HTR-8/SVneo (cell line): ENCODE measurements around the gene ZNF217.
"Not testable (repeated sequence)": the region's sequence is repeated elsewhere in the genome, so short reads cannot be mapped to it uniquely, and the experiment has no call there.

Source experiments
- DNase-seq: peaks from one replicate; pipeline ENCODE4 v3.0.0; 2011; ENCODE audit warnings: low spot score, mixed read lengths; ENCODE audit not compliant: insufficient read length
- FAIRE-seq: peaks from 2 replicates; lab custom pipeline; 2011; peaks lifted over from hg19 to GRCh38; lab: Jason Lieb, UNC

Gene ZNF217

DNA sequence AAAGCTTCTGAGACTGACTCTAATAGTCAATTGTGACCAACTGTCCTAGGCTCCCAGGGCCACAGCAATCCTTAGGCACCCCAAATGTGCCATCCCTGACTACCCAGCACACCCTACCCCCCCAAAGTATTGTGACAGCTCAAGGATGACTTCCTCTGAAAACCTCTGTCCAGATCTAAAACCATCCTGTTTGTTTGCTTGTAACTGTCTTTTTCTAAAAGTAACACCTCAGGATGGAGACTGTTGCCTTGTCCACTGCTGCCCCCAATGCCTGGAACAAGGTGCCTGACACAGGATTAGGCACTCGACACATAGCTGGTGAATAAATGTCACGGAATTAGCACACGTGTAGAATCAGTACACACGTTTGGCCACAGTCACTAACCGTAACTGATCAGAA is 7.7 kb downstream of the ZNF217 start:
- peak; percentile 28 for FAIRE-seq
- DNase-seq, result not testable (repeated sequence)

- not testable (repeated sequence) for FAIRE-seq, DNase-seq
Observed at GRCh38 chr20:53585004-53585569, 8.6 kb downstream of the ZNF217 start.

- not testable (repeated sequence) for FAIRE-seq, DNase-seq
Observed at GRCh38 chr20:53584550-53584913, 9.1 kb downstream of the ZNF217 start.

GRCh38 chr20:53583660-53584549 is 9.7 kb downstream of the ZNF217 start:
- not testable (repeated sequence) for FAIRE-seq, DNase-seq

DNA sequence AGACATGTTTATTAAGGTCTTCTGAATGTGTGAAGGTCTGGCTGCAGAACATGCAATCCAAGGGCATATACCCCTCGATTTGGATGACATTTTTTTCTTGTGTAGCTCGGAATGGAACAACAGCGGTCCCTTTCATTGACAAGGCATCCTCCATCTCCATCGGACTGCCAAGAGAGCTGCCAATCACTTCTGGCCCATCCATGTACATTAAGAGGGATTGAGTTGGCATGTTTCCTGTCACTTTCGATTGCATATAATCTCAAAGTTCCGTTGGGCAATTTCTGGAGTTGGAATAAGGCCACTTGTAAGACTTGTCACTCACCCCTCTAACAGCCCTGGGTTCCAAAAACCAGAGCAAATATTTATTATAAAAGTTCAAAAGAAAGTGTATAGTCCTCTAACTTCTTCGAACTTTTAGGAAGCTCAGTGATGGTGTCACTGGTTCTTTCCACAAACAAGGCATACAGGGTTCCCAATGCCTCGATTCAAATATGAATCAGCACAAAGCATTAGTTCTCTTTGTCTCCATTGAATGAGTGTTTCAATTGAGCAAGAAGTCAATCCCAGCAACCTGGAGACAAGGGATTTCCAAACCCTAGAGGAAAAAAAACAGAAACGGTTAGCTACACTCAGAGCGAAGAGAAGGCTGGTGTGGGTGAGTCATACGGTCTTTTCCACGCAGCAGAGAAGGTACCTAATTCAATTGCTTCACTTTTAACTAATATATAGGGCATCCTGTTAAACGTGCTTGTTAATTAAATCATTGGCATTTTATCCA is 10.9 kb downstream of the ZNF217 start:
- DNase-seq (peak; percentile 75), FAIRE-seq (no peak)

DNA sequence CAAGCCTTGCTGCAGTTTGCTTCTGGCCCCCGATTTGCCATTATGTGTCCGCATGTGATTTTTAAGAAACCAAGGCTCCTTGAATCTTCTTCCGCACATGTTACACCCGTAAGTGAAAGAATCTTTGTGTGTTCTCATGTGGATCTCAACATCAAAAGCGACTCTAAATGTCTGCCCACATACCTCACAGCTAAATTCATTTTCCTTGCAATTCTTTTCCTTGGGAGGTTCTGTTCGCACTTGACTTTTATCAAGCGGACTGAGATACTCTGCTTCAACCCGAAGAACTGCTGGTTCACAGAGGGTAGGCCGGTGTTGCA is 11.4 kb downstream of the ZNF217 start:
- DNase-seq (no peak), FAIRE-seq (no peak)

DNA sequence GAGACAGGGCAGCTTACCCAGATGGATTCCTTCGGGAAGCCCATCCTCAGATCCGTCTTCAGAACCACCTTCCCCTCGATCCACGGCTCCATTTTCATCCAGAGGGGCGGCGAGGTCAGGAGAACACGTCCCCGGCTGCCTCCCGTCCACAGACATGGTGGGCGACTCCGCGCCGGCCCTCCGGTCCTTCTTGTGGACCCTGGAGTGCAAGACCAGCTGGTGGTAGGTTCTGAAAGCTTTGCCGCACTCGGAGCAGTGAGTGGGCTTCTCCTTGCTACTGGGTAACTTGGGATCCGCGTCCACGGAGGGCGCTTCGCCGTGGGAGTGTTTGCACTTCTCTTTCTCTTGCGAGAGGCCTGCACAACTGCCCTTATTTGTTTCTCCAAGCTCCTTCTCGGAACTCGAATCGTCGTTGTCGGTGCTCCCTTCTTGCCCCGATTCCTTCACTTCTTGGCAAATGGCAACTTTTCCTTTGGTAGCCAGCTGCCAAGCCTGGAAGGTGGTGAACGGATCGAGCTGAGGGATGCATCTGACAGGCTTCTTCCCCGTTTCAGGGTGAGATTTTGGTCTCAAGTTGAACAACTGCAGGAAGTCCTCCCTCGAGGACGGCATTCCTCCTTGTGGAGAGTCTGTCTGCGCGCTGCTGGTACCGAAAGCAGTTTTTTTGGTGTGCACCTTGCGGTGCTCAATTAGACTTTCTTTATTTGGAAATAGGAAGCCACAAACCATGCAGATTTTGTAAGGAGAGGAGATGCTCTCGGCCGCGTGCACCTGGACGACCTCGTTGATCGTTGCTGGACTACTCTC is 12.0 kb downstream of the ZNF217 start:
- FAIRE-seq, result no peak

DNA sequence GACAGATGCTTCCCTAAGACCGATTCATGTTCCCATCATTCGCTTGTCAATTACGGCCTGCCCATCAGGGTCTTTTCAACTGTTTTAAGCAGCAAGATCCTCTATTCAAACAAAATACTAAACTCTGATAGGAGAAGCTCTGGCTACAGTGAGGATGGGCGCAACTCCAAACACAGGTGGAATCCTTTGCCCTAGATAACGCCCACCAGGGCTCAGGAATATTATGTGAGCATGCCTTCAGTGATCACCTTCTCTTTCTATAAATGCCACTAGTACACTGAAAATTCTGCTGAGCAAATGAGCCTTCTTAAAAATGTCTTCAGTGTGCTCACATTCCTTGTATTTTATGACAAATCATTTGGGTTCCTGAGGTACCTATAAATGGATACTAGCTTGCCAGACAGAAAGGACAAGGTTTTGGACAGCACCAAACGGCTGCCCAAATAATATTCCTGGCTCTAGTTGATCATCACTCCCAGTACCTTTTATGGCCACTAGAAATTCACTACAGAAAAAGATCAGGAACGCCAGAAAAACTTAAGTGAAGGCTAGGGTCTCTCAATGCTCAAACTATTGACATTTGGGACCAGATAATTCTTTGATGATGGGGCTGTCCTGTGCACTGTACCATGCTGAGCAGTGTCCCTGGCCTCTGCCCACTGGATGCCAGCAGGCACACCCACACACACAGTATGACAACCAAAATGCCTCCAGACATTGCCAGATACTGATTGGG is 13.1 kb downstream of the ZNF217 start:
- no peak for DNase-seq
- FAIRE-seq, result peak; percentile 44

More for the DNA sequence above, 12.0 kb downstream of the ZNF217 start:
- no peak for DNase-seq

DNA sequence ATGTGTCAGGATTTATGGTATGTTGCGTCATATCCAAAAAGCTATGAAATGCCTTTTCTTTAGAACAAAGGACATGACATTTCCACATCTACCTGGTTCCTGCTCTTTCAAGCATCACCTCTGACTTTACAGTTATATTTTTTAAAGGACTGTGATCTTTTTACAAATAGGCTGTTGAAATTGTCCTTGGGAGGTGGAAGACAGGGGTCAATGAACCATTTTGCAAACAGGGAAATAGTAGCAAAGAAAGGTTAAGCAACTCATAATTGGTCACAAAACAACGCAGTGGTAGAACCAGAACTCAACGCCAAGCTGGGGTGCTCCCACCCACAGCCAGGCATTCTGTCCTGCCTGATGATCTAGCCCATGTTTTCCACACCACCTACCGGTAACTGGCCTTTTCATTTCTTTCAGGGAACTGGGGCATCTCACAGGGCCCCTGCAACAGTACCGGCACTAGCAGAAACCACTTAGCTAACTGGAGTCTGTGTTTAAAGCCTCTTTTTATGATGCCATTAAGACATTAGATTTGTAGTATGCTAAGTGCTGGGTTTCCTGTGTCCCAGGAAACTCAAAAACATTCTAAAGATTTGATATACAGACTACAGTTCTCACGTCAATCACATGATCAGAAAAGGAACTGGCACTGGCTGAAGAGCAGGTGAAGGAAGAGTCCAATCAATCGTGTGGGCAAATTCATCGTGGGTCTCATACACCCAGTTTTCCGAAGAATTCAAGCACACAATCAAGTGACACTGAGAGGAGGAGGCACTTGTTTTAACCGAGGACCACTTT is 13.9 kb downstream of the ZNF217 start:
- peak; percentile 82 for DNase-seq
- FAIRE-seq, result no peak

- no peak for FAIRE-seq
- DNase-seq, result no peak
Observed at GRCh38 chr20:53579266-53579580, 14.4 kb downstream of the ZNF217 start.

DNA sequence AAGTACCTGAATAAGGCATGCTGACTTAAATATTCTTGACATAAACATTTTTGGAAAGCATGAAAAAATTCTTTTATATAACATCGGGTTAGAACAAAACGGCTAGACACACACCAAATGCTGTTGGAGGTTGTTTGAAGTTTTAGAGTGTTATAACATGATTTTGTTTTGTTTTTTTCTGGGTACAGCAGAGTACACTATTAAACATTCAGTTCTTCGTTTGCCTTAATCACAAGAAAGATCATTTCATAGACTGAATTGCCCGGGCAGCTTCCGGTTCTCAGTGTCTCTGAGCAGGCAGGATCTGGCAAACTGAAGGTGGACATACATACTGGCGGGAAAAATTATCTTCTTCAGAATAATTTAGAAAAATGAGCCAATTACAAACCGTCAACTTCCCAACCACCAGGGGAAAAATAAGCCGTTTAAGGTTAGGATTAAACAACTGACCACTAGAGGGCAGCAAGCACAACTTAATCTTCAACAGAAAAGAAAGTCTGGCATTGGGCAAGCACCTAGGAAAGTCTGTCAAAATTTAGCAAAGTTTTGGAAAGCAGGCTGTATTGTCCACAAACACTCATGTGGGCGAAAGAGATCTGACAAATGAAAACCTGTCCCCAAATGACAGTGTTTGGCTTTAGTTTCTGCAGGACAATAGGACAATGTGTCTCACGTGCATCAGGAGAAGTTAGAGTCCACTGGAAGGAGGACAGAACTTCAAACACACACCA is 15.0 kb downstream of the ZNF217 start:
- FAIRE-seq, result peak; percentile 48

DNA sequence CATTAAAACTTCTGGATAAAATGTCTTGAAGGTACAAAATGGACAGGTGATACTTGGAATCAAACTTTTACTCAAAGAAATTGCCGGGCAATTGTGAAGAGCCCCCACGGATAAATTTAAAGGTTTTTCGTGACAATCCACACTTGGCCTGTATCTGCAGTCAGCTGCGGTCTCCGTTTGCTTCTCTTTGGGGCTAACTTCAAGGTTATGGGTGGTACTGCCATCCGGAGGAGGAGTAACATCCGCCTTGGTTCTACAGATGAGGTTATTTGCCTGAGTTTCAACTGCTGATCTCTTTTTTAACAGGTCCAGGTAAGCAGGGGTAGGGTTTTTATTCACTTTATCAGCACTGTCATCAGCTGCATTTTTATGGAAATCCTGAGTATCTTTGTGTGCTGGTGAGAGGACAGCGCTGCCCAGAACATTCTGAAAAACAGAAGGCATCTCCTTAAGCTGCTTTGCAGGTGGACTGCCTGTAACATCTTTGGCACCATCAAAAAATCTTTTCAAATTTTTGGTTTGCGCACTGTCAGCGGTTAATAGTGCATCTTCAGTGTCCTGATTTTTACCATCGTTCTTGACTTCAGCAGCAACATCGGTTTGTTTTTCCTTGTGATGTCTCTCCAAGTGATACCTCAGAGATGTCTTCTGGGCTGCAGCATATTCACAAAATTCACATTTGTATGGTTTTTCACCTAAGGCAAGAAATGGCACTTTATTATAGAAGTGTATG is 16.9 kb downstream of the ZNF217 start:
- FAIRE-seq (no peak), DNase-seq (no peak)

More for the DNA sequence above, 15.0 kb downstream of the ZNF217 start:
- DNase-seq, result peak; percentile 96

DNA sequence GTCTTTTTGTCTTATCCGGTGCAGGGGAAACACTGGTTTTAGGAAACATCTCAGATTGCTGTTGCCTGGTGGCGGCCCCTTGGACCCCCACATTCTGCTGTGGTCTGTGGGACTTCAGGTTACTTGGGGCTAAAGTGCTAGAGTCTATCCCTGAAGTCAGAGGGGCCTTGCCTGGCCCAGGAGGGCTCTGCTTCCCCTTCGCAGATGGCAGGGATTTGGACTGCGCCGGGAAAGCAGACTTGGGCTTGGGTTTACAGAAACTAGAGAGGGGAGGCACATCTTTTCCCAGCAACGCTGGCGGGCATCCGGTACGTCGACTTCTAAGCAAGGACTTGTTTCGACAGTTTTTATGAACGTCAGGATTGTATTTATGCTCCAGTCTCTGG is 17.5 kb downstream of the ZNF217 start:
- FAIRE-seq (peak; percentile 16), DNase-seq (no peak)

- peak; percentile 60 for FAIRE-seq
- DNase-seq, result no peak
Observed at GRCh38 chr20:53575481-53576194, 18.0 kb downstream of the ZNF217 start.

DNA sequence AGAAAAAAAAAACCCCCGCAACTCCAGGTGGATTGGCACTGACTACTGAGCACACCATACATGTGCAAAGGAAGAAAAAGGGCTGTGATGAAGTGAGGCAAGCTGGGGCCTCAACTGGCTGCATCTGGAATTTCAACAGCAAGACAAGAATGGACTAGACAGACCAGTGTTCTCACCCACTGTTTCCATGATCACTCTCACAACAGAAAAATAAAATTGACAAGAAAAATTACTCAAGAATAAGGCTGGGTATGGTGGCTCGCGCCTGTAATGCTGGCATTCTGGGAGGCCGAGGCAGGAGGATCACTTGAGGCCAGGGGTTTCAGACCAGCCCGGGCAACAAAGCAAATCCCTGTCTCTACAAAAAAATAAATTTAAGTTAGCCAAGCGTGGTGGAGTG is 18.8 kb downstream of the ZNF217 start:
- DNase-seq (no peak), FAIRE-seq (no peak)

DNA sequence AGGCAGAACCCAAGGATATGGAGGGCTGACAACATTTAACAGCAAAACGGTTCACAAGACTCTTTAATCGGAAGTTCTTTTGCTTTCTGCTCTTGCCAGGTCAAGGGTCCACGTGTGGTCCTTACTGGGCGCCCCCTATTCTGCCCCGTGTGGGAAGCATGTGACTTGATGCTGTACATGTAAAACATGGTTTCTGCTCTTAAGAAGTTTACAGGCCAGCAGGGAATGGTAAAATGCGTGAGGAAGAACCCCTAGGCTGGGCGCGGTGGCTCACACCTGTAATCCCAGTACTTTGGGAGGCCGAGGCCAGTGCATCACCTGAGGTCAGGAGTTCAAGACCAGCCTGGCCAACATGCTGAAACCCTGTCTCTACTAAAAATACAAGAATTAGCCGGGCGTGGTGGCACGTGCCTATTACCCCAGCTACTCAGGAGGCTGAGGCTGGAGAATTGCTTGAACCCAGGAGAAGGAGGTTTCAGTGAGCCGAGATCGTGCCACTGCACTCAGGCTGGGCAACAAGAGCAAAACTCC is 19.3 kb downstream of the ZNF217 start:
- no peak for FAIRE-seq

More for the DNA sequence above, 19.3 kb downstream of the ZNF217 start:
- no peak for DNase-seq
